Measurements from ENCODE around the gene THUMPD2.

GRCh38 chr2:39730276-39730675 lies 48.8 kb downstream of the THUMPD2 start:
- TF ChIP-seq CTCF (IDR thresholded peaks at IDR 0.05) (no peak), ZFX (IDR thresholded peaks at IDR 0.05; ENCODE audit: borderline replicate concordance) (no peak)

Measured in 22Rv1 (cell line).